ENCODE results near the gene NKX2-3. TPM values are rescaled to one million over a fixed set of nuclear protein-coding genes. Genes with fewer than 3 reads are reported as not detected.

The NKX2-3 gene
- total RNA-seq, 3 donors from 2014 or later (not counting 1 experiment from before 2014, with no cell fraction given), result not detected

DNA sequence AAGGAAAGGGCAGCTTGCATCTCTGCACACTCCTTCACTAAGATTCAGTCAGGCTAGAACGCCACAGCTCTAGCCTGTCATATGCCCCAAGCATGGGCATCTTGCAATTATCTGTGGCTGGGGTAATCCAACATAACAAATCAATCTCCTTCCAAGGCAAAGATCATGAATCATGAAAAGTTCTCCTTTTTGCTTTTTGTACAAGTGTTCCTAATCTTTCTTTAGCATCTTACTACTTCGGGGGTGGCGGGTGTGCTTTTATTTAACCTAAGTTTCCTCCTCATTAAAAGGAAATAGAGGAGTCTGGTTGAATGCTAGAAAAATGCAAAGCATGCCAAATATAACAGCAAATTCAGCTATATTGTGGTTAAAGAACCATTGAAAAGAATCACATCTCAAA, 43.5 kb upstream of the NKX2-3 start:
- Mint-ChIP-seq H3K27me3 (ENCODE audit: low read depth in 2 of 2) (peaks cover 33 to 45% of the 10 kb centered on the region in 2 donors), H3K36me3 (no peaks in the 10 kb centered on the region)

GRCh38 chr10:99497343-99498025, 35.3 kb upstream of the NKX2-3 start:
- Histone ChIP-seq H3K9me3 (ENCODE audit: control insufficient read depth, insufficient read depth, low read length) (peaks cover 5% of the 10 kb centered on the region), H3K4me3 (ENCODE audit: low read length) (no peak overlapping the region), H3K36me3 (ENCODE audit: control insufficient read depth, insufficient read depth, low read length) (no peaks in the 10 kb centered on the region), H3K4me1 (ENCODE audit: control insufficient read depth, insufficient read depth, low read length) (no peaks in the 10 kb centered on the region), H3K27me3 (ENCODE audit: control insufficient read depth, insufficient read depth, low read length) (no peaks in the 10 kb centered on the region), H3K27ac (ENCODE audit: low read length) (no peak overlapping the region)
- peaks cover 5% of the 10 kb centered on the region in 2 donors for H3K9me3 Mint-ChIP-seq
- no peak overlapping the region for H3K4me3 Mint-ChIP-seq
- H3K27ac Mint-ChIP-seq, result no peak overlapping the region
- H3K4me1 Mint-ChIP-seq, result no peaks in the 10 kb centered on the region
- DNase-seq, result no peak
- TF ChIP-seq, protein P1, sequence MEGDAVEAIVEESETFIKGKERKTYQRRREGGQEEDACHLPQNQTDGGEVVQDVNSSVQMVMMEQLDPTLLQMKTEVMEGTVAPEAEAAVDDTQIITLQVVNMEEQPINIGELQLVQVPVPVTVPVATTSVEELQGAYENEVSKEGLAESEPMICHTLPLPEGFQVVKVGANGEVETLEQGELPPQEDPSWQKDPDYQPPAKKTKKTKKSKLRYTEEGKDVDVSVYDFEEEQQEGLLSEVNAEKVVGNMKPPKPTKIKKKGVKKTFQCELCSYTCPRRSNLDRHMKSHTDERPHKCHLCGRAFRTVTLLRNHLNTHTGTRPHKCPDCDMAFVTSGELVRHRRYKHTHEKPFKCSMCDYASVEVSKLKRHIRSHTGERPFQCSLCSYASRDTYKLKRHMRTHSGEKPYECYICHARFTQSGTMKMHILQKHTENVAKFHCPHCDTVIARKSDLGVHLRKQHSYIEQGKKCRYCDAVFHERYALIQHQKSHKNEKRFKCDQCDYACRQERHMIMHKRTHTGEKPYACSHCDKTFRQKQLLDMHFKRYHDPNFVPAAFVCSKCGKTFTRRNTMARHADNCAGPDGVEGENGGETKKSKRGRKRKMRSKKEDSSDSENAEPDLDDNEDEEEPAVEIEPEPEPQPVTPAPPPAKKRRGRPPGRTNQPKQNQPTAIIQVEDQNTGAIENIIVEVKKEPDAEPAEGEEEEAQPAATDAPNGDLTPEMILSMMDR (IDR thresholded peaks at IDR 0.05), result no peak
- intact Hi-C loops (cut with micrococcal nuclease), result no loop called here
- H3K36me3 Mint-ChIP-seq, result no peaks in the 10 kb centered on the region
- 71% methylated on average over 3 of the region's 6 CpGs for WGBS (ENCODE audit: insufficient coverage)
- H3K27me3 Mint-ChIP-seq (ENCODE audit: low read depth in 2 of 2), result peaks cover 14 to 25% of the 10 kb centered on the region in 2 donors
- no peak for ATAC-seq

More for the DNA sequence above, 43.5 kb upstream of the NKX2-3 start:
- no peaks in the 10 kb centered on the region for H3K4me1 ChIP-seq (ENCODE audit: control insufficient read depth, insufficient read depth, low read length)
- no peaks in the 10 kb centered on the region for H3K4me1 Mint-ChIP-seq
- ATAC-seq (no peak), DNase-seq (no peak)
- no peak overlapping the region for H3K27ac ChIP-seq (ENCODE audit: low read length)
- no peaks in the 10 kb centered on the region for H3K36me3 ChIP-seq (ENCODE audit: control insufficient read depth, insufficient read depth, low read length)
- TF ChIP-seq, protein P1 (IDR thresholded peaks at IDR 0.05), result no peak
- H3K27ac Mint-ChIP-seq, result no peak overlapping the region
- H3K4me3 ChIP-seq (ENCODE audit: low read length), result no peak overlapping the region
- intact Hi-C loops (cut with micrococcal nuclease), result no loop called here
- H3K4me3 Mint-ChIP-seq, result no peak overlapping the region
- H3K27me3 ChIP-seq (ENCODE audit: control insufficient read depth, insufficient read depth, low read length), result peaks cover 2% of the 10 kb centered on the region
- H3K9me3 Mint-ChIP-seq, result no peaks in the 10 kb centered on the region
- WGBS (ENCODE audit: insufficient coverage), result 12% methylated on average over 1 of the region's 3 CpGs
- no peaks in the 10 kb centered on the region for H3K9me3 ChIP-seq (ENCODE audit: control insufficient read depth, insufficient read depth, low read length)

DNA sequence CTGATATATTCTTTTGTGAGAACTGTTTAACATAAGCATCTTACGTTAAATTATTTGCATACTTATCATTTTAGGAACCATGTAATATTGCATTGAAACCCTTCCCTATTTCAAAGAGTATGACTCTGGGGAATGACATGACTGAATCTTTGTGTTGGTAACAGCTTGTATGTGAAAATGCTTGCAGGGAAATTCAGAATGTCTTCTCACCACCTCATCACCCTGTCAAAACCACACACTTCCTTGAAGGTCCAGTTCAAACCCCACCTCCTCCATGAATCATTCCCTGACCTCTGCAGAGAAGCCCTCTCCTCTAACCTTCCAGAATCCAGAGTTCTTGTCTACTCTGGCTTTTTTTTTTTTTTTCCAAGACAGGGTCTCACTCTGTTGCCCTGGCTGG, 26.3 kb upstream of the NKX2-3 start:
- H3K9me3 Mint-ChIP-seq, result no peaks in the 10 kb centered on the region
- Histone ChIP-seq H3K4me3 (ENCODE audit: low read length) (no peak overlapping the region), H3K36me3 (ENCODE audit: control insufficient read depth, insufficient read depth, low read length) (no peaks in the 10 kb centered on the region), H3K27me3 (ENCODE audit: control insufficient read depth, insufficient read depth, low read length) (no peaks in the 10 kb centered on the region), H3K27ac (ENCODE audit: low read length) (no peak overlapping the region), H3K4me1 (ENCODE audit: control insufficient read depth, insufficient read depth, low read length) (no peaks in the 10 kb centered on the region), H3K9me3 (ENCODE audit: control insufficient read depth, insufficient read depth, low read length) (no peaks in the 10 kb centered on the region)
- TF ChIP-seq, protein P1 (IDR thresholded peaks at IDR 0.05), result no peak
- H3K4me3 Mint-ChIP-seq, result no peak overlapping the region
- no peak for ATAC-seq
- intact Hi-C loops (cut with micrococcal nuclease), result no loop called here
- DNase-seq, result no peak
- WGBS (ENCODE audit: insufficient coverage), result no CpG with 5 or more reads among the region's 1 CpG
- peaks cover 13 to 18% of the 10 kb centered on the region in 2 donors for H3K27me3 Mint-ChIP-seq (ENCODE audit: low read depth in 2 of 2)
- no peaks in the 10 kb centered on the region for H3K36me3 Mint-ChIP-seq
- H3K4me1 Mint-ChIP-seq, result no peaks in the 10 kb centered on the region
- no peak overlapping the region for H3K27ac Mint-ChIP-seq

DNA sequence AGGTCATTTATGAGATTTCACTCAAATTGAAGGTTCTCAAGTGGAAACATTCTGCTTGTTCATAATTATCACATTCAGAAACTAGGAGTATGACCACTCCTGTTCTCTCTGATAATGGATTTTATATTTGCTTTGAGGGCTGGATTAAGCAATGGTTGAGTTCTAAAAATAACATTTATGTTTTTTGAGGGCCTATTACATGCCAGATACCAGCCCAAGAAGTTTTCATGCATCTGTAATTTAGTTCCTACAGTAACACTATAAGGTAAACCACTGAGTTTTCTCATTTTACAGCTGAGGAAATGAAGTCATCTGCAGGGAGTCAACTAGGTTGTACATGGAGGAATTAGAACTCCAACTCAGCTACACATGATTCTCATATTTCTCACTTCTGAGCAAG, 25.5 kb upstream of the NKX2-3 start:
- Mint-ChIP-seq H3K36me3 (no peaks in the 10 kb centered on the region), H3K27me3 (ENCODE audit: low read depth in 2 of 2) (peaks cover 21 to 22% of the 10 kb centered on the region in 2 donors), H3K4me1 (no peaks in the 10 kb centered on the region), H3K27ac (no peak overlapping the region), H3K4me3 (no peak overlapping the region), H3K9me3 (no peaks in the 10 kb centered on the region)
- Histone ChIP-seq H3K9me3 (ENCODE audit: control insufficient read depth, insufficient read depth, low read length) (no peaks in the 10 kb centered on the region), H3K36me3 (ENCODE audit: control insufficient read depth, insufficient read depth, low read length) (no peaks in the 10 kb centered on the region), H3K4me1 (ENCODE audit: control insufficient read depth, insufficient read depth, low read length) (no peaks in the 10 kb centered on the region), H3K27me3 (ENCODE audit: control insufficient read depth, insufficient read depth, low read length) (no peaks in the 10 kb centered on the region), H3K4me3 (ENCODE audit: low read length) (no peak overlapping the region), H3K27ac (ENCODE audit: low read length) (no peak overlapping the region)
- ATAC-seq (no peak), DNase-seq (no peak)
- TF ChIP-seq, protein P1 (IDR thresholded peaks at IDR 0.05), result no peak
- intact Hi-C loops (cut with micrococcal nuclease), result no loop called here
